ENCODE results near the gene TMEM150B. TPM values are rescaled to one million over a fixed set of nuclear protein-coding genes. Genes with fewer than 3 reads are reported as not detected.

Gene TMEM150B
- total and polyA plus RNA-seq, 8 donors = 0.18 to 15.8 (median 1.1) TPM; not detected in 2

DNA sequence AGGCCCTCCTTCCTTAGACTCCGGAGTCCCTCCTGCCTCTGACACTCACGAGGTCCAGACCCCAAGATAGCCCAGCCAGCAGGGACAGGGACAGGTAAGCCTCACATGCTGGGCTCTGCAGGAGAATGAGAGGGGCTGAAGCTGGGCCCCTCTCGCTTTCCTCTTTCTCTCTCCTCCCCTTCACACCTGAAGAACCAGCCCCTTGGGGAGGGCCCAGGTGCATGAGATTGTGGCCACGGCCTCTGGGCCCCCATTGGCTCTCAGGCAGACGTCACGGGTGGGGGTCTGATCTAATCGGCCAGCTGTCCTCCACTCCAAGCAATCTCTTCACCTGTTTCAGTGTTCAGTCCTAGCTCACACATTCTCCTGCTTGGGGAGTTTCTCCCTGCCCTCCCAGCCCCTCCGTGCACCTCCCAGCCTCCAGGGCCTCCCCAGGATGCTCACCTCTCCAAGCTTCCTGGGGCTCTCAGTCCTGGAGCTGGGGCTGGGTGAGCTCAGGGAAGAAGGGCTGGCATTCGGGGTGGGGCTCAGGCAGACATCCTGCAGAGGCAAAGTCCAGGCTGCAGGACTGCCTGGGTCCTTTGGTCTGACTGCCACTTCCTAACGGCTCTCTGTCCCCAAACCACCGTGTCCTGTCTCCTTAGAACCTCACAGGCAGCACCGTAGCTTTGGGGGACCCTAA lies 2.8 kb downstream of the TMEM150B start:
- no peaks in the 10 kb centered on the region for H3K9me3 ChIP-seq
- DNase-seq = peak in 1 of 2 donors; percentile 1
- no peaks in the 10 kb centered on the region for H3K36me3 ChIP-seq
- H3K4me1 ChIP-seq = peaks cover 0 to 11% (median 0%) of the 10 kb centered on the region in 4 donors
- 44 to 60% (median 57%) methylated on average over 11 to 12 of the region's 12 CpGs for WGBS, 5 donors
- no peak overlapping the region for H3K27ac ChIP-seq
- no peak for TF ChIP-seq POLR2A (IDR thresholded peaks at IDR 0.05)
- TF ChIP-seq POLR2AphosphoS5 (IDR thresholded peaks at IDR 0.05) = no peak
- TF ChIP-seq, protein P1, sequence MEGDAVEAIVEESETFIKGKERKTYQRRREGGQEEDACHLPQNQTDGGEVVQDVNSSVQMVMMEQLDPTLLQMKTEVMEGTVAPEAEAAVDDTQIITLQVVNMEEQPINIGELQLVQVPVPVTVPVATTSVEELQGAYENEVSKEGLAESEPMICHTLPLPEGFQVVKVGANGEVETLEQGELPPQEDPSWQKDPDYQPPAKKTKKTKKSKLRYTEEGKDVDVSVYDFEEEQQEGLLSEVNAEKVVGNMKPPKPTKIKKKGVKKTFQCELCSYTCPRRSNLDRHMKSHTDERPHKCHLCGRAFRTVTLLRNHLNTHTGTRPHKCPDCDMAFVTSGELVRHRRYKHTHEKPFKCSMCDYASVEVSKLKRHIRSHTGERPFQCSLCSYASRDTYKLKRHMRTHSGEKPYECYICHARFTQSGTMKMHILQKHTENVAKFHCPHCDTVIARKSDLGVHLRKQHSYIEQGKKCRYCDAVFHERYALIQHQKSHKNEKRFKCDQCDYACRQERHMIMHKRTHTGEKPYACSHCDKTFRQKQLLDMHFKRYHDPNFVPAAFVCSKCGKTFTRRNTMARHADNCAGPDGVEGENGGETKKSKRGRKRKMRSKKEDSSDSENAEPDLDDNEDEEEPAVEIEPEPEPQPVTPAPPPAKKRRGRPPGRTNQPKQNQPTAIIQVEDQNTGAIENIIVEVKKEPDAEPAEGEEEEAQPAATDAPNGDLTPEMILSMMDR (IDR thresholded peaks at IDR 0.05) = no peak
- TF ChIP-seq EP300 (IDR thresholded peaks at IDR 0.05) = no peak
- no peak overlapping the region for H3K4me3 ChIP-seq
- intact Hi-C loops (cut with DNase I; ENCODE audit: low total_unique reads) = no loop called here
- H3K27me3 ChIP-seq = peaks cover 0 to 28% (median 3%) of the 10 kb centered on the region in 3 donors

DNA sequence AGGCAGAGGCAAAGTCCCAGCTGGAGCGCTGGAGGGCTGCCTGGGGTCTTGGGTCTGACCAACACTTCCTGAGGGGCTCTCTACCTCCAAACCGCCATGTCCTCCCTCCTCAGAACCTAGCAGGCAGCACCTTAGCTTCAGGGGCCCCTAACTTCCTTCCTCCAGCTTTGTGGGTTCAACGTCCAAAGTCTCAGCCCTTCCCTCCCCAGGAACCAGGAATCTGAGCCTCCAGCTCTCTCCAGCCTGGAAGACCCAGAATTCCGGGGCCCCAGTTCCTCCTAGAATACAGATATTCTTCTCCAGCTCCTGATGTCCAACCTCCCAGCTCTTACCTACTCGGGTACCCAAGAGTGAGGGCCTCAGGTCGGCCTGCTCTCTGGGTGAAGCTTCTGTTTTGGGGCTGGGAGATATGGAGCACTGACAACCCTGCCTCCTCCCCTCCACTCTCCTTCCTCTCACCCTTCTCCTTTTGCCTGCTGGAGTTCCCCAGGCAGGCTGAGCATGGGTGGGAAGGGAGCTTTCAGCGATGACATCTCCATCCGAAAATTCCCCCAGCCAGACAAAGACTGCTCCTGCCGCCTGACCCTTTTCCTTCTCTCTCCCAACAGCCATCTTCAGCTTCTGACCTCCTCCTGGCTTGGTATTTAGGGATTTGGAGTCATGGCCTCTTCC lies 3.5 kb downstream of the TMEM150B start:
- no peaks in the 10 kb centered on the region for H3K36me3 ChIP-seq
- peaks cover 0 to 11% (median 0%) of the 10 kb centered on the region in 4 donors for H3K4me1 ChIP-seq
- no peak overlapping the region for H3K27ac ChIP-seq
- peaks cover 0 to 28% (median 3%) of the 10 kb centered on the region in 3 donors for H3K27me3 ChIP-seq
- DNase-seq = no peak
- no peak overlapping the region for H3K4me3 ChIP-seq
- TF ChIP-seq EP300 (IDR thresholded peaks at IDR 0.05) = no peak
- TF ChIP-seq, protein P1 (IDR thresholded peaks at IDR 0.05) = no peak
- TF ChIP-seq POLR2A (IDR thresholded peaks at IDR 0.05) = no peak
- TF ChIP-seq POLR2AphosphoS5 (IDR thresholded peaks at IDR 0.05) = no peak
- intact Hi-C loops (cut with DNase I; ENCODE audit: low total_unique reads) = no loop called here
- WGBS, 5 donors = 64 to 74% (median 72%) methylated on average over 7 to 9 of the region's 9 CpGs
- H3K9me3 ChIP-seq = no peaks in the 10 kb centered on the region

DNA sequence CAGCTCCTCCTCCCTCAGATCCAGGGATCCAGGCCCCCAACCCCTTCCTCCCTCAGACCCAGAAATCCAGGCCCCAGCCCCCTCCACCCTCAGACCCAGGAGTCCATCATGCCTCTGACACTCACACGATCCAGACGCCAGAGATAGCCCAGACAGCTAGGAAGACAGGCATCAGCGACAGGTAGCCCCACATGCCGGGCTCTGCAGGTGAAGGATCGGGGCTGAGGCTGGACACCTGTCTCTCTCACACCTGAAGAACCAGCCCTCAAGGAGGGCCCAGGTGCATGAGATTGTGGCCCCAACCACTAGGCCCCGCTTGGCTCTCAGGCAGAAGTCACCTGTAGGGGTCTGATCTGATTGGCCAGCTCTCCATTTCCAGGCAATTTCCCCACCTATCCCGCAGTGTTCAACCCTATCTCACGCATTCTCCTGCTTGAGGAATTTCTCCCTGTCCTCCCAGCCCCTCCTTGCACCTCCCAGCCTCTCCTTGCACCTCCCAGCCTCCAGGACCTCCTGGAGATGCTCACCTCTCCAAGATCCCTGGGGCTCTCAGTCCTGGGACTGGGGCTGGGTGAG lies 4.2 kb downstream of the TMEM150B start:
- Histone ChIP-seq H3K4me1 (peaks cover 0 to 11% (median 0%) of the 10 kb centered on the region in 4 donors), H3K27ac (no peak overlapping the region), H3K27me3 (peaks cover 0 to 28% (median 3%) of the 10 kb centered on the region in 3 donors), H3K4me3 (no peak overlapping the region), H3K9me3 (no peaks in the 10 kb centered on the region), H3K36me3 (no peaks in the 10 kb centered on the region)
- TF ChIP-seq POLR2A (IDR thresholded peaks at IDR 0.05) = no peak
- no peak for TF ChIP-seq POLR2AphosphoS5 (IDR thresholded peaks at IDR 0.05)
- no peak for DNase-seq
- 81 to 91% (median 86%) methylated on average over 6 to 8 of the region's 8 CpGs for WGBS, 5 donors
- intact Hi-C loops (cut with DNase I; ENCODE audit: low total_unique reads) = no loop called here

DNA sequence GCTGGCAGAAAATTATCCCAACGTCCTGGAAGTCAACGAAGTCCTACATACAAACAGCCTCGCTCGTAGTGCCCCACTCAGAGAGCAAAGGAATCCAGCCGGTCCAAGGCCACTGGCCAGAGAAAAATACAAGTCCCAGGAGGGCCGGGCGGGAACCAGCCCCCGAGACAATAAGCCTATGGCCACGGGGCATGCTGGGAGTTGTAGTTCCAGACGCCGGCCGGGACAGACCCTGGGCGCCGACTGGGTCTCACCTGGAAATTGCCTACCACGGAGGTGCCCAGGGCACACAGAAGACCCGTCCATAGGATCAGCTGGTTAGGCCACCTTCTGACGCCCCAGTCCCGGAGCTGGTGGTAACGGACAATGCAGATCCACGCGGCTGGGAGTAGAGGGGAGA lies 5.4 kb downstream of the TMEM150B start:
- Histone ChIP-seq H3K9me3 (no peaks in the 10 kb centered on the region), H3K27ac (no peak overlapping the region), H3K4me3 (no peak overlapping the region), H3K36me3 (no peaks in the 10 kb centered on the region), H3K4me1 (peaks cover 0 to 11% (median 0%) of the 10 kb centered on the region in 4 donors), H3K27me3 (peaks cover 0 to 28% (median 3%) of the 10 kb centered on the region in 3 donors)
- 16 to 26% (median 20%) methylated on average over 12 to 21 of the region's 21 CpGs for WGBS, 5 donors
- intact Hi-C loops (cut with DNase I; ENCODE audit: low total_unique reads) = no loop called here
- DNase-seq = peak in 1 of 2 donors; percentile 79
- TF ChIP-seq POLR2A (IDR thresholded peaks at IDR 0.05) (no peak), POLR2AphosphoS5 (IDR thresholded peaks at IDR 0.05) (no peak), EP300 (IDR thresholded peaks at IDR 0.05) (no peak)
- TF ChIP-seq, protein P1 (IDR thresholded peaks at IDR 0.05) = no peak
